Loucy (cell line): ENCODE measurements around the gene CHRM1.
"Not testable (repeated sequence)": the region's sequence is repeated elsewhere in the genome, so short reads cannot be mapped to it uniquely, and the experiment has no call there.

ENCODE experiments used
- H2AFZ ChIP-seq: fragments of 200-600 bp; sonication (generic); 2 replicates; pipeline ENCODE4 v1.6.0; 2016; ENCODE audit warnings: antibody characterized with exemption, mild to moderate bottlenecking, low read length, moderate library complexity
- H3F3A ChIP-seq: fragments of 200-600 bp; 2 replicates; pipeline ENCODE4 v1.6.0; 2016; ENCODE audit warnings: antibody characterized with exemption, low read depth, mild to moderate bottlenecking
- H3K27me3 ChIP-seq: fragments of 200-600 bp; sonication (generic); 2 replicates; pipeline ENCODE4 v1.6.1; 2014; ENCODE audit warnings: low read length, mild to moderate bottlenecking; ENCODE audit not compliant: insufficient read depth, poor library complexity, severe bottlenecking
- H3K36me3 ChIP-seq: fragments of 200-600 bp; sonication (generic); 2 replicates; pipeline ENCODE4 v1.6.1; 2016; ENCODE audit warnings: low read length; ENCODE audit not compliant: insufficient read depth
- H3K4me1 ChIP-seq: fragments of 200-600 bp; sonication (generic); 2 replicates; pipeline ENCODE4 v1.5.1; 2014; ENCODE audit warnings: low read length, mild to moderate bottlenecking; ENCODE audit not compliant: insufficient read depth, poor library complexity, severe bottlenecking
- H3K4me2 ChIP-seq: fragments of 200-600 bp; sonication (generic); 2 replicates; pipeline ENCODE4 v1.6.0; 2014; ENCODE audit warnings: antibody characterized with exemption, low read length, low read depth, mild to moderate bottlenecking; ENCODE audit not compliant: poor library complexity, severe bottlenecking
- H3K4me3 ChIP-seq: fragments of 200-600 bp; sonication (generic); 2 replicates; pipeline ENCODE4 v1.5.1; 2014; ENCODE audit warnings: low read length, mild to moderate bottlenecking, mixed read lengths; ENCODE audit not compliant: poor library complexity, severe bottlenecking
- H3K79me2 ChIP-seq: fragments of 200-600 bp; sonication (generic); 2 replicates; pipeline ENCODE4 v1.6.1; 2014; ENCODE audit warnings: low read length; ENCODE audit not compliant: insufficient read depth
- H3K9ac ChIP-seq: fragments of 200-600 bp; sonication (generic); 2 replicates; pipeline ENCODE4 v1.6.0; 2014; ENCODE audit warnings: mild to moderate bottlenecking, low read depth, low read length, moderate library complexity; ENCODE audit not compliant: poor library complexity, severe bottlenecking
- H3K9me2 ChIP-seq: fragments of 200-600 bp; sonication (generic); replicated peaks from 2 replicates; pipeline ENCODE4 v1.6.1; 2016; ENCODE audit warnings: low read depth, low read length, mixed read lengths
- H3K9me3 ChIP-seq: fragments of 200-600 bp; sonication (generic); 2 replicates; pipeline ENCODE4 v1.6.1; 2014; ENCODE audit warnings: mild to moderate bottlenecking, antibody characterized with exemption, low read length, low read depth; ENCODE audit not compliant: insufficient read depth
- H4K20me1 ChIP-seq: fragments of 200-600 bp; sonication (generic); 2 replicates; pipeline ENCODE4 v1.6.0; 2014; ENCODE audit warnings: antibody characterized with exemption, low read length, mild to moderate bottlenecking; ENCODE audit not compliant: insufficient read depth, poor library complexity, severe bottlenecking
- CTCF ChIP-seq: fragments of 200-600 bp; sonication (generic); conservative IDR thresholded peaks from 2 replicates; pipeline ENCODE4 v1.5.1; 2014; ENCODE audit warnings: mild to moderate bottlenecking, antibody characterized with exemption, low read length
- EZH2phosphoT487 ChIP-seq: fragments of 200-600 bp; IDR thresholded peaks from 2 replicates; pipeline ENCODE4 v1.6.1; 2018; ENCODE audit warnings: antibody characterized with exemption, mild to moderate bottlenecking, moderate library complexity, borderline replicate concordance

CHRM1 gene

GRCh38 chr11:62948765-62949320 is 27.7 kb upstream of the CHRM1 start:
- Histone ChIP-seq H3F3A (no peaks in the 10 kb centered on the region), H3K9me3 (no peaks in the 10 kb centered on the region), H3K9ac (no peak overlapping the region), H2AFZ (no peak overlapping the region), H3K9me2 (no peaks in the 10 kb centered on the region), H3K36me3 (no peaks in the 10 kb centered on the region), H3K27me3 (no peaks in the 10 kb centered on the region), H3K79me2 (no peaks in the 10 kb centered on the region), H3K4me3 (no peak overlapping the region), H4K20me1 (no peaks in the 10 kb centered on the region), H3K4me2 (no peak overlapping the region), H3K4me1 (no peaks in the 10 kb centered on the region)
- TF ChIP-seq EZH2phosphoT487: no peak

- not testable (repeated sequence) for H3K4me1 ChIP-seq
Observed at GRCh38 chr11:62945538-62945937, 24.4 kb upstream of the CHRM1 start.

GRCh38 chr11:62937528-62937927 is 16.4 kb upstream of the CHRM1 start:
- H3K9ac ChIP-seq, H3K9me2 ChIP-seq, H3K9me3 ChIP-seq, H4K20me1 ChIP-seq, H3K4me3 ChIP-seq, H3F3A ChIP-seq, H3K4me1 ChIP-seq, H3K4me2 ChIP-seq, H3K79me2 ChIP-seq, H2AFZ ChIP-seq, H3K36me3 ChIP-seq, H3K27me3 ChIP-seq: not testable (repeated sequence)

More at GRCh38 chr11:62945538-62945937, 24.4 kb upstream of the CHRM1 start:
- not testable (repeated sequence) for H4K20me1 ChIP-seq, H2AFZ ChIP-seq, H3F3A ChIP-seq, H3K36me3 ChIP-seq, H3K4me3 ChIP-seq, H3K27me3 ChIP-seq, H3K9ac ChIP-seq, H3K9me3 ChIP-seq, H3K4me2 ChIP-seq, H3K9me2 ChIP-seq, H3K79me2 ChIP-seq

GRCh38 chr11:62934496-62934785 is 13.3 kb upstream of the CHRM1 start:
- H3K9ac ChIP-seq: no peak overlapping the region
- H3K4me1 ChIP-seq: no peaks in the 10 kb centered on the region
- no peak overlapping the region for H3K4me3 ChIP-seq
- no peaks in the 10 kb centered on the region for H4K20me1 ChIP-seq
- no peaks in the 10 kb centered on the region for H3K9me2 ChIP-seq
- no peaks in the 10 kb centered on the region for H3K36me3 ChIP-seq
- TF ChIP-seq EZH2phosphoT487: no peak
- TF ChIP-seq CTCF: no peak
- H3F3A ChIP-seq: no peaks in the 10 kb centered on the region
- no peaks in the 10 kb centered on the region for H3K79me2 ChIP-seq
- H2AFZ ChIP-seq: 0 out of 2 replicates have a peak overlapping the region, but pooled peaks have one; percentile 13
- H3K27me3 ChIP-seq: no peaks in the 10 kb centered on the region
- H3K4me2 ChIP-seq: no peak overlapping the region
- no peaks in the 10 kb centered on the region for H3K9me3 ChIP-seq
